Cerebellar nuclear complex (tissue), 1 donor: Measurements from ENCODE around the gene NDUFS1.
"Not testable (repeated sequence)": the region's sequence is repeated elsewhere in the genome, so short reads cannot be mapped to it uniquely, and the experiment has no call there.

Source experiments
- DNase-seq, 2 experiments: peaks; one replicate each; lab custom pipeline; 2025; lab: John Stamatoyannopoulos, UW

Gene NDUFS1

DNA sequence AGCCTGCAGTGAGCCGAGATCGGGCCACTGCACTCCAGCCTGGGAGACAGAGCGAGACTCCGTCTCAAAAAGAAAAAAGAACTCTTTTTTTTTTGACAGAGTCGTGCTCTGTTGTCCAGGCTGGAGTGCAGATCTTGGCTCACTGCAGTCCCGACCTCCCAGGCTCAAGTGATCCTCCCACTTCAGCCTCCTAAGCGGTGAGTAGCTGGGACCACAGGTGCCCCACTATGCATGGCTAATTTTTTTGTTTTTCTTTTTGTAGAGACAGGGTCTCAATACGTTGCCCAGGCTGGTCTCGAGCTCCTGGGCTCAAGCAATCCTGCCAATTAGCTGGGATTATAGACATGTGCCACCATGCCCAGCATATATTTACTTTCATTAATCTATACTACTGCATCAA lies 60.8 kb downstream of the NDUFS1 start:
- DNase-seq: no peak

DNA sequence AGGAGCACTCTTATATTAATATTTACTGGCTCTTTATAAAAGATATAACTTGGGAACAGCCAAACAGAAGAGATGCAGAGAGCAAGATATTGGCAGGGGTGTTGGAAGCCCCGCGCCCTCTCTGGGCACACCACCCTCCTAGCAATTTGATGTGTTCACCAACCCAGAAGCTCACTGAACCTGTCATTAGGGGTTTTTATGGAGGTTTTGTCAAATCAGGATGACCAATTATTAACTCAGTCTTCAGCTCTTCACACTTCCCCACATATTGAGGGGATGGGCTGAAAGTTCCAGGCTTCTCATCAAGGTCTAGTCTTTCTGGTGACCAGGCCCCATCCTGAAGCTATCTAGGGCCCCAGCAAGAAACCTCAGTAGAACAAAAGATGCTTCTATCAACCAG lies 62.4 kb downstream of the NDUFS1 start:
- no peak for DNase-seq

DNA sequence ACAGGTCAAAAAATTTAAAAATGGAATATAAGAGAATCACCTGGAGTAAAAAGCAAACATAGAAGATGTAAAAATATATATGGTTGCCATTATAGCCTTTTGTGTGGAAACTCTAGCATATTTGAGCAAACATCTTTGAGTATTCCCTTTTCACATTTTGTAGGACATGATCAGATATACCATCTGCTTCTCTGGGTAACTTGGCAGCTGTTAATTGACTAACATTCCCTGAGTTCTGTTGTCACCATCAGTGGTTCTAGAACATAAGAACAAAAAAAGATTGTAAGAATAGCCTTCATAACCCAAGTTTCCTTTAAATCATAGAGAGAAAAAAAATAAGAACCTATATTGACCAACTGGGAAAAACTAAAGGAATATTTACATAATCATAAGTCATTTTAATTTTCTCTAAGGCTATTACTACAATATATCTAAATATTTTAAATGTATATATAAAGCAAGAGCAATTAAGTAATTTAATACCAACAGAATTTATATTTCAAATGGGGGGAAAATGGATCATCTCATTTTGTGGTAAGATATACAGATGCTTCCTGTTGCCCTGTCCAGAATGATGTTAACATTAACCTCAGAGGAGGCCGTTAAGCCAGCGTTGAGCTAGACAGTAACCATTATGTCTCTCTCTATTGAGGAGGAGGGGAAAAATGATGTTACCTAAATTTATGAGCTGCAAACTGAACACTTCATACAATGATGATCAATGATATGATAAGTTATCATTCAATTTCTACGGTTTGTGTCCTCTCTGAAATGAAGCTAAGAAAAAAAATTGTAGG lies 63.5 kb downstream of the NDUFS1 start:
- DNase-seq: no peak

DNA sequence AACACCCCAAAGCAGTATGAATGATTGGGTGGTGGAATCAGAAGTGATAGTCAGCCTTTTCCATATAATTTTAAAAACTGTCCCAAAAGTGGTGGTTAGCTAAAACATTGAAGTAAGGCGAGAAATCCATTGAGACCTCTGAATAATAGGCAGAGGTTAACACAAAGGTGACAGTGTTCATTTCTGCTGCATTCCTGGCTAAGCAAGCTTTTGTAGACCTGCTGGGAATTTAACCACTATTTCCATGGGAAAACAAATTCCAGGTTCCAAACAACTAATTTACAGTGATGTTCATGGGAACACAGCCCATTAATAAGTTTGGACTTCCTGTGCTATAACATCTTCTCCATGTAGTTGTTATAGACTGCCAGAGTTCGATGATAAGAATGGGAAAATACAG lies 66.9 kb downstream of the NDUFS1 start:
- DNase-seq: no peak

DNA sequence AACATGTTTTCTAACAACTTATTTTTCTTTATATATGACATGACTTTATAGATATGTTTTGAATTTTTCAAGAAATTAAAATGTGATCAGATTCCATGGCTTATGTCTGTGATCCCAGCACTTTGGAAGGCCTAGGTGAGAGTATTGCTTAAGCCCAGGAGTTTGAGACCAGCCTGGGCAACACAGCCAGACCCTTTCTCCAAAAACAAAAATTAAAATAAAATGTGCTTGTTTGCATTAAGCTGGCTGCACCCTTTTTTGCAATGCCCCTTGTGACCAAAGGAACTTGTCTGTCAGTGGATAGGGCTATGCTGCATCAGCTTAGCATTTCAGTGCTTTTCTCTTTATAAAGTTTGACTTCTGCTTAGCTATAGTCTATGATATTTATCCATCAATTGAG lies 71.0 kb downstream of the NDUFS1 start:
- no peak for DNase-seq

DNA sequence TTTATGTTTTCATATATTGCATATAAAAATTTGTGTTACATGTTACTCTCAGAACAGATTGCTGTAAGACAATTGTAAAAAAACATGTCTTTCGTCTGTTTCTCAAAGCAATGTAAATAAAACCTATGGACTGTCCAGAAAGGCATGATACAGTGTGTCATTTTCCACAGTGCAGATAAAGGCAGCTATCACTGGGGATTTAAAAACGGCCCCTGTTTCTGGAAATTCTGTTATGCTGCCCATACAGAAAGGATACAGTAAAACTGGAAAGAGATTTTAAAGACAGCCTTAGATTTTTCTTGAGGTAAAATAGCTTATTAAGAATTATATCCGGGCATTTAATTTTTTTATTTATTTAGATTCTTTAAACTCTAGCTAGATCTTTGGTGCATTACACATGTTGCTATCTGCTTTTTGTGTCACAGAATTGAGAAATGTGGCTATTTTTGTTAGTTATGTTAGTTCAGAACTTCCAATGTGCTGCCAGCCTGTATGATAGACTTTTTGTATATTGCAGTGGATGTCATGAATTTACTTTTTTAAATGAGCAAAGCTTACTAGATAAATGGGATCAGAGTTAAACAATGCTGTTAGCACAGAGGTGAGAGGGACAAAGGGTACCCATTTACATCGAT lies 72.4 kb downstream of the NDUFS1 start:
- DNase-seq: no peak

DNA sequence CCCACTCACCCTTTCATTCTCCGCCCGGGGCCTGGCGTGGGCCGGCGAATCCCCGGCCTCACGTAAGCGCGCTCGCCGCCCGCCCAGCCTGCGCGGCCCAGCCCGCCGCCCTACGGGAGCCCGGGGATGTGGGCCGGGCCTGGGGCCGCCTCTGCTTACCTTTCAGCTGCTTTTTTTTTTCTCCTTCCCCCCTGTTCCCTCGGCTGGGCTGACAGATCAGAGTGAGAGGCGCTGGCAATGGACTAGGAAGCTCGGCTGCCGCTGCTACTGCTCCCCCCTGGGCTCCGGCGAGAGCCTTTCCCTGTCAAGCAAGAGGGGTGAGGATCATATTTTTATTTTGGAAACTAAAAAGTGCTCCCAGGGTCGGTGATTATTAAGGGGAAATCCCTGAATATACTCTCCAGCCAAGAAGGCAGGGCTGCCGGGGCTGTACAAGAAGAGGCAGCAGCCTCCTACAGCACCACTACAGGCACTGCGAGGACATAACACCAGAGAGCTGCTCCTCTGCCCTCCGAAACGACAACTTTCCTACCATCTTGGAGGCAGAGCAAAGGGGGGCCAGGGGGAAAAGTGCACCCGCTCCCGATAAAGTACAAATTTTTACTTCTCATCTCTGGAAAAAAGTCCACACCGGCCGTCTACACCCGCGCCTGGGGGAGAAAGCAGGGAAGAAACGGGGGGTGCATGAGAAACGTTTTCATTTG lies 73.3 kb downstream of the NDUFS1 start, which contains the start of gene INO80D:
INO80D (minus strand) TSS at position 433 of the 704 bp plus-strand sequence. CDS start 23,158 bp downstream, outside the sequence.
- DNase-seq: peak in 1 of 2 experiments; percentile 38

DNA sequence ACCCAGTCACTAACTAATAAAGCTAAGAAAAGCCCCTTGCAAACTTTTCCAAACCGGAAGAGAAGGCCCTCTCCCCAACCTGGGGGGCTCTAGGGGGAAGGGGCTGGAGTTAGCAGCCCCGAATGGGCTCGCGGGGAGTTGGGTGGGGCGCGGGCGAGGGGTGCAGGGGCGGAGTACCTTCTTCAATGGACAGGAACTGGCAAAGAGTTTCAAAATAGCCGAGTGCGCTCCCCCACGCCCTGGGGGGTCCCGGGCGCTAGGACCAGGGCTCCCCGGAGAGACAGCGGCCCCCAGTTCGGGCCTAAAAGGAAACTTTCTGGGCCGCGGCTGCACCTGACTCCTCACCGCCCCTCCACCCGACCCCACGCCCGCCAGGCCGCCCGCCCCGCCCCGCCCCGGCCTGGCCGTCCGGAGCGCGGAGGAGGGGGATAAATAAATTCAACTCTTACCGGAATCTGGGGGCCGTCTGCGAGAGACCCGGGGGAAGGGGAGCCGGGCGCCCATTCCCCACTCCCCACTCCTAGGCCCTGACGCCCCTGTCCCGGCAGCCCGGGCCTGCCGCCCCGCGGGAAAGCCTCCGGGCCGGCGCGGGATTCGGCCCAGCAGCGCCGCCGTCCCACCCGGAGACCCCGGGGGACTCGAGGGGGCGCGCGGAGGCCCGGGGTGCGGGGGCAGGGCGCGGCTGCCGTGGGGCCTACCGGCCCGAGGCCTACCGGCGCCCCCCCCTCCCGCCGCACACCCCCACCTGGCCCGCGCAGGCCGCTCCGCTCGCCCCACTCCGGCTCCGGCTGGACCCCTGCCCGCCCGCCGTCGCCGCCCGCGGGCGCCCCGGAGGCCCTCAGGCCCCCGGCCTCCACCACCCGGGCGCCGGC lies 74.1 kb downstream of the NDUFS1 start:
- DNase-seq: no peak

DNA sequence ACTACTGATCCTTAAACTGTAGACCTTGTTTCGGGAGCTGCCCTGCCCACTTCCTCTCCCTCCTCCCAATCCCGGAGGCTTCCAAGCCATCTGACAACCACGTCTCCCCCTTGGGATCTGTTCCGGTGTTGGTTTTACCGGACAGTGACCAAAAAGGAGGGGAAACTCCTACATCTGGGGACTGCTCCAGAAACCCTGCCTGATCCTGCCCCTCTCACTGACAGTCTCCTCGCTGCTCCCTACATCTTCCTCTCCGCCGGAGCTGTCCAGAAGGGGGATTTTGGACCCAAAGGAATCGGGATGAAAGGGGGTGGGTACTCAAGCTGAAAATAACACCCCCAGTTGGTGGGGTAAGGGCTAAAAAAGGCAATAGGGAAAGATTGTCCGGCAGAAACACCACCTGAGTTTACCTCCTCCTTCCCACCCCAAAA lies 74.8 kb downstream of the NDUFS1 start:
- DNase-seq: peak in 1 of 2 experiments; percentile 26

DNA sequence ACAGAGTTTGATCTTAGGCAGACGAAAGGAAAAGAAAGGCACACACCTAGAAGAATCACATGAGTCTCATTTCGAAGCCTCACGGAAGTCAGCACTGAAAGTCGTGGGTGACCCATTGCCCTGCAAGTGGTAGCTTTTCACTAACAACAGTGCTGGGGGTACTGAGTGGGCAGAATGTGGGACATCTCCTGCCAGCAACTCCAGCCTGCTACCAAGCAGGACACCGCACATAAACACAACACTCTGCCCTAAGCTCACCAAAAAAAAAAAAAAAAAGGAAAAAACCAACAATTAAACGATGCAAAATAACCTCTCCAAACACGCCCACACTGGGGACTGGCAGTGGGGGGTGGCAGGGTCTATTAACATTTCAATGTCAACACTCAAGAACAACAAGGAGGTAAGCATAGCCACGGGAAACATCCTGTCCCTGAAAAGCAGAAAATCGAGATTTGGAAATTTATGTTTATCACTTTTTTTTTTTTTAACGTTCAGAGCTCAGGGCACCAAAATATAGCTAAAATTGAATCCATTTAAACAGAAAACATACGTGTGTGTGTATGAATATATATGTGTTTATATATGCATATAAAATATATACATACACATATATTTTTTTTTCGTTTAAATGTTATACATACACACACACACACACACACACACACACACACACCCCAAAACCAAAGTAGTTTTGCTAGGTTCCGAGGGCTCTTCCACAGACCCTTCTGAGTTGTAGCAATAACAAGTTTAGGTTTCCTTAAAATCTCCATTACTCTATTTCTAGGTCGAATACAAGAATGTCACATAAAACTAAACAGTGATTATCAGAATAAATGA lies 75.4 kb downstream of the NDUFS1 start:
- DNase-seq: no peak

DNA sequence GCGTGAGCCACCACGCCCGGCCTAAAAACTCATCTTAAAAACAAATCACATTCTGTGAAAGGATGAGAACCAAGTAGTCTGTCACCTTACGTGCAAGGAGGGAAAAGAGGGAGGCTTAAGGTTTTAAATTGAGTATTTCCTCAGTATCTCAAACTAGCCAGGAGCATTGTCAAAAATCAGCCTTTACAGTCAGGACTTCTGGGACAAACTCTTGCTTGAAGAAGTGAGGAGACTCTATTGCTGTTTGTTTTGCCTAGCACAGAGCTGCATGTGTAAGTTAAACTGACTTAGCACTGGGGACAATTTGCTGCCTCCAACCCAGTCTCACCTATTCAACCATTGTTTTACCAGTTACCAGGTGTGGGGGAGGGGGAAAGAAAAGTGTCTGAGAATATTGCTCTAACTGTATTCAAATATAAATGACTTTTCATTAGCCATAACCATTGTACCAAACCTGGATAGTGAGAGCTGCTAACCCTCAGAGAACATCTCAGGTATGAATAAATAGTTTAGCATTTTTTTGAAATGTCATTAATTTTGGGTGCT lies 76.9 kb downstream of the NDUFS1 start:
- DNase-seq: no peak

DNA sequence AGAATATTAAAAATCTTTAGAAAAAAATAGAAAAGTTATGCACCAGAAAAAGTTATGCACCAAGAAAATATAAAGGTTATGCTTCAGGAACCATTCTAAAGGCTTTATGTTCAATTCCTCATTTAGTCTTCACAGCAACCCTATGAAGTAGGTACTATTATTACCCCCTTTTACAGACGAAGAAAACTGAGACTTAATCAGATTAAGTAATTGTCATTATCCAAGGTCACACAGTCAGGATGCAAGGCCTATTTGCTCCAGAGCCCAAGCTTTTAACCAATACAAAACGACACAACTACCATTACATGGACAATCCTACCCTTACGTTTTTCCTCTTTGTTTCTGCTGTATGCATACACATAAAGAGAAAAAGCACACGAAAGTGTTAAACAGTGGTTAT lies 78.3 kb downstream of the NDUFS1 start:
- no peak for DNase-seq

DNA sequence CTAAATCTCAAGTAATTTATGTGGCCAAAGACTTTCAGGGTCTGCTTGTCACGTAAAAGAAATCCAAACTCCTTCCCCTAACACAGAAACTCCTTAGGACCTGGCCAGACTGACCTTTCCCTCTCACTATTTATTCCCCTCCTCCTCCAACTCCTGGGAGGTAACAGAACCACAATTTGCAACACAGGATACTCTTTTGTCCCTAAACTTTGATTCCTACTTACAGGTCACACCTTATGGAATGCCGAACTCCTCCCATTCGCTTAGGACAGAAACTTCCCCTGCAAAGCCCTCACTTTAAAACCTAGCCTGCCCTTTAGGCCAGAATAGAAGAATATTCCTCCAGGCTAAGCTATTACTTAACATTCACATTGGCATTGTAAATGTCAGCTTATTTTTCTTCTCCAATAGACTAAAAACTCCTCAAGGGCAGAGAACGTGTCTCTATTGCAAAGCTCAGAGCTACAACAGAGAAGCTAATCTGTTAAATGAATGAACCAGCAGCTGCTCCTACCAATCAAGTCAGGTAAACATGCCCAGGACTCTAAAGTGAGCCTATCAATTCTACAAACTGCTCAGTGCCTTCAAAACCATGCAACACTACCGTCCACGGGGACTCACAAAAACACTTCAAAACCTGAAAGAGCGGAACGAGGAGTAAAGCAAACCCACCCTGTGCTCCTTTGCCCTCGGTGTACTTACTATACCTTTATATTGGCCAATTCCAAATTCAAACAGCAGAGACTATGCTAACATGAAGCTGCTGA lies 79.4 kb downstream of the NDUFS1 start:
- DNase-seq: no peak

DNA sequence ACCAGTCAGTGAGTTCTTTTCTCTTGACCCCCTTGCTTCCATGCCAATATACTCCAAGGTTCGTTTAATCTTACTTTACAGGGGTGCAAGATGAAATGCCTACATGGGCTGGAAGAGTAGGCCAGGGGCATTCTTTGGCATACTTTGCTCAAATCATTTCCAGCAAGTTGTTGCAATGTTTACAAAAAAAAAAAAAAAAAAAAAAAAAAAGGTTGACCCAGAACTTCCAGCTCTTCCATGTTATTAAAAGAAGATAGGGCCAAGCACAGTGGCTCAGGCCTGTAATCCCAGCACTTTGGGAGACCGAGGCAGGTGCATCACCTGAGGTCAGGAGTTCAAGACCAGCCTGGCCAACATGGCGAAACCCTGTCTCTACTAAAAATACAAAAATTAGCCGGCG lies 81.4 kb downstream of the NDUFS1 start:
- not testable (repeated sequence) for DNase-seq

DNA sequence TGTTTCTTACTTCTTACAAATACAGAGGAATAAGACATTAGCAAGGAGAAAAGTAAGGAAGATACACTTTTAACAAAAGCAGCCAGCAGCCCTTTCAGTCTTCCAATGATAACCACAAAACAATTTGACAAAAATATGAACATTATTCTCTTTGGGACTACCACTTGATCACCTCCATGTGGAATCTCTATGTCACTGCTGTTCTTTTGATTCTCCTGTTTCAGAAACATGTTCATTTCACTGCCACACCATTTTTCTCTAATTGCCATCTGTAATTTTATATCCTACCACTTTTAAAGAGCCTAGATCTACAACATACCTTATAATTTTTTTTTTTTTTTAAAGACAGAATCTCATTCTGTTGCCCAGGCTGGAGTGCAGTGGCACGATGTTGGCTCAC lies 84.1 kb downstream of the NDUFS1 start:
- DNase-seq: no peak

DNA sequence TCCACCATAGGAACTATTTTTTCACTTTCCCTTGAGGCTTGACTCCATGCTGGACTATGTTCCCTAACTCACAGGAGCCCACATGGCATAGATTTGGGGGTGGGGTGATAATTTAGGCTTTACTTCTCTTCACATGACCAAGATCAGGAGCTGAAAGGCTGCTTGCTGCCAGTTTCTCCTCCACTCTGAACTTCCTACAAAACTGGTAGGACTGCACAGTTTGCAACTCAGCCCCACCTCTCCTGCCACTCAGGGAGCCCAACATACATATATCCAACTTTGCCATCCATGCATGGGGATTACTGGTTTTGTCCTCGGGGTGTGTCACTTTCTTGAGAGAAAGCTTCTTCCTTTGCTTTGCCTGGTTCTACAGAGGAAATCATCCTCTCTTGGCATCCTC lies 87.4 kb downstream of the NDUFS1 start:
- no peak for DNase-seq

DNA sequence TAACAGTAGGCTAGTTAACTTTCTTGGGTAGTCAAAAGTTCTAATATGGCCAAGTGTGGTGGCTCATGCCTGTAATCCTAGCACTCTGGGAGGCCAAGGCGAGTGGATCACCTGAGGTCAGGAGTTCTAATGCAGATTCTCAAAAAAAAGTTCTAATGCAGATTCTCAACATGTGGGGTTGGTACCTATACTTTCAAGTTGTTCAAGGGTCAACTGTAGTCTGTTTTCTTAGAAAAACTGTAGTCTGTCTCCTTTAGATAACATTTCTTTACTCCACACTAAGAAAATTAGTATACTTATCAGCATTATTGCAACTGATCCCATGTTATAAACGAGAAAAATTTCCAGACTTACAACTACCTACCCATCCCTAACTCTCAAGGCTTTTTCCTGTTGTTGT lies 89.8 kb downstream of the NDUFS1 start:
- DNase-seq: no peak

DNA sequence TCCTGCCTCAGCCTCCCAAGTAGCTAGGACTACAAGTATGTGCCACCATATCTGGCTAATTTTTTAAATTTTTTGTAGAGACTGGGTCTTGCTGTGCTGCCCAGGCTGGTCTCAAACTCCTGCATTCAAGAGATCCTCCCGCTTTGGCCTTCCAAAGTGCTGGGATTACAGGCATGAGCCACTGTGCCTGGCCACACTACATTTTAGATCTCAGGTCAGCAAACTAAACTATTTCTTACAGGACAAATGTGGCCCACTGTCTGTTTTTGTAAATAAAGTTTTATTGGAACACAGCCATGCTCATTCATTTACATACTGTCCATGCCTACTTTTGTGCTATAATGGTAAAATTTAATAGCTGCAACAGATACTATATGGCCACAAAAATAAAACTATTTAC lies 91.0 kb downstream of the NDUFS1 start:
- no peak for DNase-seq
